ENCODE results near the gene RGS19.
"Not testable (repeated sequence)": the region's sequence is repeated elsewhere in the genome, so short reads cannot be mapped to it uniquely, and the experiment has no call there.

- TF ChIP-seq CTCF, EZH2, EZH2phosphoT487 (IDR thresholded peaks at IDR 0.05): not testable (repeated sequence)
Observed at GRCh38 chr20:64117432-64117777, 38.1 kb upstream of the RGS19 start.
